ENCODE measurements around the gene CDK2.

The CDK2 gene

GRCh38 chr12:55930771-55931316, 35.8 kb upstream of the CDK2 start, which contains the start of gene DGKA:
TSS of gene DGKA (plus strand) at chr12:55931162. CDS start at chr12:55936504, 5,342 bp downstream.
- Histone ChIP-seq H3K27ac (ENCODE audit: low read length) (peak within 1 kb of the TSS; percentile 76), H3K9ac (ENCODE audit: low read length in 2 of 2) (peak within 1 kb of the TSS; percentile 78 to 80), H3K27me3 (ENCODE audit: control insufficient read depth in 1 of 2, insufficient read depth in 2 of 2, low read length in 2 of 2) (no peaks in the 10 kb centered on the region), H3K4me3 (ENCODE audit: low read length in 2 of 2) (peak within 1 kb of the TSS; percentile 61 to 86), H3K36me3 (ENCODE audit: control insufficient read depth in 2 of 2, insufficient read depth in 2 of 2, low read length in 2 of 2) (no peaks in the 10 kb centered on the region), H3K4me1 (ENCODE audit: control insufficient read depth, insufficient read depth, low read length) (peaks cover 42% of the 10 kb centered on the region), H3K9me3 (ENCODE audit: control insufficient read depth in 2 of 2, low read length in 2 of 2) (no peaks in the 10 kb centered on the region)

- Histone ChIP-seq H3K4me3 (ENCODE audit: low read length in 2 of 2) (peak overlapping the region; percentile 61 to 86), H3K27me3 (ENCODE audit: control insufficient read depth in 1 of 2, insufficient read depth in 2 of 2, low read length in 2 of 2) (no peaks in the 10 kb centered on the region), H3K36me3 (ENCODE audit: control insufficient read depth in 2 of 2, insufficient read depth in 2 of 2, low read length in 2 of 2) (no peaks in the 10 kb centered on the region), H3K27ac (ENCODE audit: low read length) (peak overlapping the region; percentile 76), H3K4me1 (ENCODE audit: control insufficient read depth, insufficient read depth, low read length) (peaks cover 37% of the 10 kb centered on the region), H3K9me3 (ENCODE audit: control insufficient read depth in 2 of 2, low read length in 2 of 2) (no peaks in the 10 kb centered on the region), H3K9ac (ENCODE audit: low read length in 2 of 2) (peak overlapping the region; percentile 78 to 80)
These were observed 35.3 kb upstream of the CDK2 start for GRCh38 chr12:55931317-55931779.

GRCh38 chr12:55931780-55932550, 34.7 kb upstream of the CDK2 start:
- H3K27me3 ChIP-seq (ENCODE audit: control insufficient read depth in 1 of 2, insufficient read depth in 2 of 2, low read length in 2 of 2) = no peaks in the 10 kb centered on the region
- H3K36me3 ChIP-seq (ENCODE audit: control insufficient read depth in 2 of 2, insufficient read depth in 2 of 2, low read length in 2 of 2) = no peaks in the 10 kb centered on the region
- H3K4me1 ChIP-seq (ENCODE audit: control insufficient read depth, insufficient read depth, low read length) = peaks cover 37% of the 10 kb centered on the region
- H3K9ac ChIP-seq (ENCODE audit: low read length in 2 of 2) = peak overlapping the region; percentile 78 to 80
- peak overlapping the region; percentile 61 to 86 for H3K4me3 ChIP-seq (ENCODE audit: low read length in 2 of 2)
- peak overlapping the region; percentile 76 for H3K27ac ChIP-seq (ENCODE audit: low read length)
- no peaks in the 10 kb centered on the region for H3K9me3 ChIP-seq (ENCODE audit: control insufficient read depth in 2 of 2, low read length in 2 of 2)

- H3K4me1 ChIP-seq (ENCODE audit: control insufficient read depth, insufficient read depth, low read length) = peaks cover 37% of the 10 kb centered on the region
- no peaks in the 10 kb centered on the region for H3K36me3 ChIP-seq (ENCODE audit: control insufficient read depth in 2 of 2, insufficient read depth in 2 of 2, low read length in 2 of 2)
- H3K9me3 ChIP-seq (ENCODE audit: control insufficient read depth in 2 of 2, low read length in 2 of 2) = no peaks in the 10 kb centered on the region
- H3K4me3 ChIP-seq (ENCODE audit: low read length in 2 of 2) = peak overlapping the region; percentile 61 to 86
- H3K27me3 ChIP-seq (ENCODE audit: control insufficient read depth in 1 of 2, insufficient read depth in 2 of 2, low read length in 2 of 2) = no peaks in the 10 kb centered on the region
- H3K27ac ChIP-seq (ENCODE audit: low read length) = no peak overlapping the region
- peak overlapping the region; percentile 76 to 80 for H3K9ac ChIP-seq (ENCODE audit: low read length in 2 of 2)
These were observed 34.1 kb upstream of the CDK2 start for GRCh38 chr12:55932551-55932910.

GRCh38 chr12:55933169-55933798, 33.3 kb upstream of the CDK2 start:
- Histone ChIP-seq H3K4me3 (ENCODE audit: low read length in 2 of 2) (peak overlapping the region in 1 of 2 donors; percentile 29), H3K27ac (ENCODE audit: low read length) (no peak overlapping the region), H3K9me3 (ENCODE audit: control insufficient read depth in 2 of 2, low read length in 2 of 2) (no peaks in the 10 kb centered on the region), H3K36me3 (ENCODE audit: control insufficient read depth in 2 of 2, insufficient read depth in 2 of 2, low read length in 2 of 2) (peaks cover 0 to 2% of the 10 kb centered on the region in 2 donors), H3K4me1 (ENCODE audit: control insufficient read depth, insufficient read depth, low read length) (peaks cover 31% of the 10 kb centered on the region), H3K9ac (ENCODE audit: low read length in 2 of 2) (no peak overlapping the region), H3K27me3 (ENCODE audit: control insufficient read depth in 1 of 2, insufficient read depth in 2 of 2, low read length in 2 of 2) (no peaks in the 10 kb centered on the region)

- no peak overlapping the region for H3K27ac ChIP-seq (ENCODE audit: low read length)
- H3K9ac ChIP-seq (ENCODE audit: low read length in 2 of 2) = no peak overlapping the region
- no peaks in the 10 kb centered on the region for H3K27me3 ChIP-seq (ENCODE audit: control insufficient read depth in 1 of 2, insufficient read depth in 2 of 2, low read length in 2 of 2)
- no peaks in the 10 kb centered on the region for H3K9me3 ChIP-seq (ENCODE audit: control insufficient read depth in 2 of 2, low read length in 2 of 2)
- H3K4me1 ChIP-seq (ENCODE audit: control insufficient read depth, insufficient read depth, low read length) = peaks cover 25% of the 10 kb centered on the region
- H3K36me3 ChIP-seq (ENCODE audit: control insufficient read depth in 2 of 2, insufficient read depth in 2 of 2, low read length in 2 of 2) = peaks cover 0 to 2% of the 10 kb centered on the region in 2 donors
- no peak overlapping the region for H3K4me3 ChIP-seq (ENCODE audit: low read length in 2 of 2)
These were observed 32.6 kb upstream of the CDK2 start for GRCh38 chr12:55933799-55934742.

GRCh38 chr12:55934773-55935172, 31.9 kb upstream of the CDK2 start:
- peaks cover 24% of the 10 kb centered on the region for H3K4me1 ChIP-seq (ENCODE audit: control insufficient read depth, insufficient read depth, low read length)
- no peak overlapping the region for H3K27ac ChIP-seq (ENCODE audit: low read length)
- peaks cover 0 to 2% of the 10 kb centered on the region in 2 donors for H3K36me3 ChIP-seq (ENCODE audit: control insufficient read depth in 2 of 2, insufficient read depth in 2 of 2, low read length in 2 of 2)
- no peaks in the 10 kb centered on the region for H3K9me3 ChIP-seq (ENCODE audit: control insufficient read depth in 2 of 2, low read length in 2 of 2)
- no peak overlapping the region for H3K4me3 ChIP-seq (ENCODE audit: low read length in 2 of 2)
- no peak overlapping the region for H3K9ac ChIP-seq (ENCODE audit: low read length in 2 of 2)
- no peaks in the 10 kb centered on the region for H3K27me3 ChIP-seq (ENCODE audit: control insufficient read depth in 1 of 2, insufficient read depth in 2 of 2, low read length in 2 of 2)

- Histone ChIP-seq H3K4me1 (ENCODE audit: control insufficient read depth, insufficient read depth, low read length) (peaks cover 29% of the 10 kb centered on the region), H3K4me3 (ENCODE audit: low read length in 2 of 2) (peak overlapping the region in 1 of 2 donors; percentile 40), H3K36me3 (ENCODE audit: control insufficient read depth in 2 of 2, insufficient read depth in 2 of 2, low read length in 2 of 2) (peaks cover 0 to 2% of the 10 kb centered on the region in 2 donors), H3K9ac (ENCODE audit: low read length in 2 of 2) (no peak overlapping the region), H3K9me3 (ENCODE audit: control insufficient read depth in 2 of 2, low read length in 2 of 2) (no peaks in the 10 kb centered on the region), H3K27ac (ENCODE audit: low read length) (peak overlapping the region; percentile 53), H3K27me3 (ENCODE audit: control insufficient read depth in 1 of 2, insufficient read depth in 2 of 2, low read length in 2 of 2) (no peaks in the 10 kb centered on the region)
These were observed 30.9 kb upstream of the CDK2 start for GRCh38 chr12:55935738-55936151.

GRCh38 chr12:55937981-55938380, 28.6 kb upstream of the CDK2 start:
- Histone ChIP-seq H3K27me3 (ENCODE audit: control insufficient read depth in 1 of 2, insufficient read depth in 2 of 2, low read length in 2 of 2) (no peaks in the 10 kb centered on the region), H3K27ac (ENCODE audit: low read length) (no peak overlapping the region), H3K4me3 (ENCODE audit: low read length in 2 of 2) (no peak overlapping the region), H3K4me1 (ENCODE audit: control insufficient read depth, insufficient read depth, low read length) (peaks cover 14% of the 10 kb centered on the region), H3K9ac (ENCODE audit: low read length in 2 of 2) (no peak overlapping the region), H3K36me3 (ENCODE audit: control insufficient read depth in 2 of 2, insufficient read depth in 2 of 2, low read length in 2 of 2) (peaks cover 0 to 6% of the 10 kb centered on the region in 2 donors), H3K9me3 (ENCODE audit: control insufficient read depth in 2 of 2, low read length in 2 of 2) (no peaks in the 10 kb centered on the region)

Measured in stomach smooth muscle (tissue), 2 donors.